HPDE6-E6E7 (cell line): ENCODE results near the gene UQCC5.

Experiments
- DNase-seq: peaks from one replicate; pipeline ENCODE4 v3.0.0; 2011; ENCODE audit warnings: missing footprints; ENCODE audit errors: extremely low spot score

UQCC5 gene

DNA sequence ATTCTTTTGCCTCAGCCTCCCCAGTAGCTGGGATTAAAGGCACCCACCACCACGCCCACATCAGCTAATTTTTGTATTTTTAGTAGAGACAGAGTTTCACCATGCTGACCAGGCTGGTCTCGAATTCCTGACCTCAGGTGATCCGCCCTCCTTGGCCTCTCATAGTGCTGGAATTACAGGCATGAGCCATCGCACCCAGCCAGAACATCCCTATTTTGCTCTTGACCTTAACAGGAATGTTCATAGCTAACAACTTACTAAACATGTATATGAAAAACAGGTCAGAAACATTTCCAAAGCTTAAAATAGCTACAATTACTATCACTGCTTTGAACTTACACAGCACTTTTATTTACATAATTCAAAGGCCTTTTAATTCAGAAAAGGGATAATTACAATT, 33.7 kb downstream of the UQCC5 start:
- no peak for DNase-seq

DNA sequence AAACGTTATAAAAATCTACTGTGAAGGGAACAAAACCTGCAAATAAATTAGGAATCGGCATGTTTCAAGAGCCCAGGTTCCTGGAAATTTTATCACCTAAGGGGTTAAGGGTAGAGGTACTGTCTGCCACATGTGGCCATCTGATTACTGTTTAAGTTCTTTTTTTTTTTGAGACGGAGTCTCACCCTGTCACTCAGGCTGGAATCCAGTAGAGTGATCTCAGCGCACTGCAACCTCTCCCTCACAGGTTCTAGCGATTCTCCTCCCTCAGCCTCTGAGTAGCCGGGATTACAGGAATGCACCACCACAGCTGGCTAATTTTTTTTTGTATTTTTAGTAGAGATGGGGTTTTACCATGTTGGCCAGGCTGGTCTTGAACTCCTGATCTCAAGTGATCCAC, 35.8 kb downstream of the UQCC5 start:
- DNase-seq = no peak

DNA sequence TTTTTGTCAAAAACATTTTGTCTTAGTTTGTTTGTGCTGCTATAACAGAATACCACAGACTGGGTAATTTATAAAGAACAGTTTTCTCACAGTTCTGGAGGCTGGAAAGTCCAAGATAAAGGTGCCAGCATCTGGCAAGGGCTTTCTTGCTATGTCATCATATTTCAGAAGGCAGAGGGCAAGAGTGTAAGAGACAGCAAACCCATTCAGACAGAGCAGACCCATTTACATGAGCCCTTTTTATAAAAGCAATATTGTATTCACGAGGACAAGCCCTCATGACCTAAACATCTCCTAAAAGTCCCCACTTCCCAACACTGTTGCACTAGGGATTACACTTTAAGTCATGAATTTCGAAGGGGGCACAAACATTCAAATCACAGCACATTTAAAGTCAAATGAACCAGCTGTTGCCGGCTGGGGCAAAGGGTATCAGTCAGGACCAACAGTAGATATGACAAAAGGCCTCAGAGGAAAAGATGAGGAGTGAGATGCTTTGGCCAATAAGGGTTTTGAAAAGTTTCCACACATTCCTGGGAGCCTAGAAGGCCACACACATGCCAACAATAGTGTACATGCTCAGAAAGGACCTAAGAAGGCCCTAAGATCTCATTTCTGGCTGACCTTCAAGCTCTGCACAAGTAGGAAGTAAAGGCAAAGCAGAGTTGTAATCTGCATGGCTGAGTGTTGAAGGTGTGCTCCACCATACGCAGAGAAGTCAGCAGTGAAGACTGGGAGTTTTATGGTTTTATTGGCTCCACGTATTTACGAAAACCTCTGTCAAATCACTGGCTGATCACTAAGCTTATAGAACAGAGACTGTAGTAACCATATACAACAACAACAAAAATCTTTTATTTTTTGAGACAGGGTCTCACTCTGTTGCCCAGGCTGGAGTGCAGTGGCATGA, 37.9 kb downstream of the UQCC5 start:
- no peak for DNase-seq
